NCI-H1930 (cell line): Measurements from ENCODE around the gene TYRP1.

Source experiments
- DNase-seq, 2 experiments: peaks; one replicate each; lab custom pipeline; 2025; lab: John Stamatoyannopoulos, UW

The TYRP1 gene

DNA sequence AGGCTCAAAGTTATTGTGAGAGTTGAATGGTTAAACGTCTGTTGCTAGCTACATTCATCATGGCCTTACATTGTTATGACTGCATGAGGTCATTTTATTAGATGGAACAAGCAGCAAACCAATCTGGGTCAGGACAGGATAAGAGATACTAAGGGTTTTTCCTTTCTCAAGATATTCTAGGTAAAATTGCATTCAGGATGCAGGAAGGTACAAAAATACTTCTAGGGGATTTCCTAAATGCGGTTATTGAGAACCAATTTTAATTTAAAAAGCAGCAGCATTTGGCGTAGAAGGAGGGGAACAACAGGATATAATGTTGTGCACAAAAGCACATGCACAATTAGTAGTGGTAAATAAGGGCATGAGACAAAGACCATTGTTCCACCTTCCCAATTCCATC is 42.5 kb downstream of the TYRP1 start:
- peak in 1 of 2 experiments; percentile 22 for DNase-seq

DNA sequence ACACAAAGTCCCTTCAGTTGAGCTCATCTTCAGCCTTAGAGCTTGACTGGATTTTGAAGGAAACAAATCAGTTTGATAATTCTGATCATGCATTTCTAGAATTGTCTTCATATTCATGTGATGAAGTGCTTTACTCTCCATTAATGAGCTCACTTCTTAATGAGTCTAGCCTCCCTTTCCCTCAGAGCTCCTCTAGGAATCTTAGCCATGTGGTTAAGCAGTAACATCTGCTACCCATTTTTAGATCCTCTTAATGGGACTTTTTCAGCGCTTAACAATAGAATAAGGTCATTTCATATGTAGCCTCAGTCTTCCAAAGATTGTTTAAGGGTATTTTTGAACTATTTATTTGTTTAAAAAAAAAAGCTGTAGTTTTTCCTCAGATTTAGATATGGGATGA is 44.7 kb downstream of the TYRP1 start:
- no peak for DNase-seq

- DNase-seq: no peak
Measured at GRCh38 chr9:12739014-12739652, 45.9 kb downstream of the TYRP1 start.

DNA sequence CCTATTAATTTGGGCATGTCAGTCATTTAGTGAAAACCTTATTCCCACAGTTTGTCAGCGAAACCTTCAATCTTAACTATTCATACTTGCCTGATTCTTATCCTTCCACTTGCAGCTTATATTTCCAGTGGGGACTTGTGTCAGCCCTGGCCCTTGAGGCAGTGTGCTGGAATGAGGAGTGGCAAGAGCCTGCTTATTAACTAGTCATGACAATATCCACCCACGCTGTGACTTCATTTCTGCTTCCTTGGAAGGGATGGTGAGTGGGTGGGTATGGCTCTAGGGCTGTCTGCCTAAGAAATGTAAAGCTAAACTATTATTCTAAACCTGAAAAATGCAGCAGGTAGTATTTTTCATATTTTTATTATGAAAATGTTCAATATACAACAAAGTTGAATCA is 47.7 kb downstream of the TYRP1 start:
- no peak for DNase-seq

DNA sequence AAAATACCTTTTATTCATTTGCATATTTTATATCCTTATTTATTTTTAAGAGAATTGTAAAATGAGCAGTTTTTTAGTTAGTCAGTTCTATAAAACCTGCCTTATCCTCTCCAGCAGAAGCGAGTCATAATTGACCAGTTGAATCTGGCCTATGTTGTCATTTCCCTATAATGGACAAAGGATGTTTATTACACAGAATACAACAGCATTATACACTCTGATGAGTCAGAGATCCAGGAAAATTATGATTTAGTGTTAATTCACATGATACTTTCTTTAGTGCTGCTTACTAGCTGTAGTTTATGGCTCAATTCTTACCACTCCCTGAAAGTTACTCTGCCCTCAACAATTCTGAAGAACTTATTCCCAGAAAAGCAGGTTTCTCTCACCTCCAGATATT is 54.8 kb downstream of the TYRP1 start:
- DNase-seq: no peak

- no peak for DNase-seq
Measured at GRCh38 chr9:12748954-12749353, 55.8 kb downstream of the TYRP1 start.

DNA sequence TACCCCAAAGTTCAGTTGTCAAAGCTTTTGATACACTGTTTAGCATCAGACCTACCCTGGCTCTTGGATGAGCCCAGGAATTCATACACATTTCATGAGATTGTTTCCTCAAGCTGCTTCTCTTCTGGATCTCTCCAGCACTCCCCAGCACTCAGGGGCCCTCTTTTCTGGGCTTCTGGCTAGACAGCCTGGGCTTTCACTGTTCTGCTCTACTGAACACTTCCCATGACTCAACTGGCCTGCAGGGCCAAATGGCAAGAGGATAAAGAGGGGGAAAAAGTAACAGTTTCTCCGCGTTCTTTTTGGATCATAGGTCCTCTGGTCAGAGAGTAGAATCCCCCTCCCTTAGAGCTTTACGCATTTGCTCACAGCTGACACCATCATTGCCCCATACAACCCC is 60.7 kb downstream of the TYRP1 start:
- no peak for DNase-seq

DNA sequence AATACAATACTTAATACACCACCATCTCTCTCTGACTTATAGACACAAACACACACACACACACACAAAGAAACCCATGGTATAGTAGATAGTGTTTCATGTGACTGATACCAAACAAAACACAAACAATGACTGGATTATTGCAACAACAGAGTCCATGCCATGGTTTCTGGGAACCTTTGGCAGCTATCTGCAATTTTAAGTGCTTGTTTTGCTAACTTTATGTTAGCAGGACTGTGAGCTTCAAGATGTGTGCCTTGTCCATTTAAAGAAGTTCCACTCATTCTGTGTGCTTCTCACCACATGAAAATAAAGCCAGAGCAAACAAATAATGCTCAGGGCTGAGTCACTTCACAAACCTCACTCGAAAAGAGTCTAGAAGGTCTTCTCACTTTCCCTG is 66.6 kb downstream of the TYRP1 start:
- peak in 1 of 2 experiments; percentile 15 for DNase-seq
